A549 (cell line): ENCODE data around the gene GTPBP3. TPM values are rescaled to one million over a fixed set of nuclear protein-coding genes. Genes with fewer than 3 reads are reported as not detected.

Source experiments
- ATAC-seq, 2 experiments: fragments of 200-7000 bp in 1 of 2; fragments of >200 bp in 1 of 2; cut with Nextera tagmentation in 1 of 2; cut with Tn5 transposase in 1 of 2; 3 replicates each; pipeline versions ENCODE4 v1.8.0 to v1.9.1; 2018 to 2020; ENCODE audit warnings: mild to moderate bottlenecking in 1 of 2, moderate library complexity in 1 of 2
- CTCF ChIA-PET: fragments of 300-600 bp; sonication (Branson Sonifier 250); formaldehyde crosslinking; extraction: SDS; loops from one replicate; lab custom pipeline; 2021; ENCODE audit warnings: antibody characterized with exemption, inconsistent platforms; lab: Yijun Ruan, JAX
- POLR2A ChIA-PET: fragments of 350-600 bp; formaldehyde crosslinking; extraction: SDS; loops from one replicate; lab custom pipeline; 2021; ENCODE audit warnings: antibody characterized with exemption, inconsistent platforms; lab: Yijun Ruan, JAX
- DNase-seq, 2 experiments: peaks; one replicate each; pipeline versions ENCODE4 v3.0.0 to v3.0.0-alpha.2; 2011 to 2016; ENCODE audit warnings: low read depth in 1 of 2, low spot score in 1 of 2
- FAIRE-seq: peaks from 2 replicates; lab custom pipeline; 2011; peaks lifted over from hg19 to GRCh38; lab: Jason Lieb, UNC
- H3K27ac ChIP-seq, 2 experiments: fragments of >200 bp; sonication (Bioruptor Twin); formaldehyde crosslinking; 3 replicates each; pipeline ENCODE4 v1.5.1; 2016 to 2017
- H3K4me1 ChIP-seq: fragments of >200 bp; sonication (Bioruptor Twin); formaldehyde crosslinking; 3 replicates; pipeline ENCODE4 v1.6.1; 2016
- H3K4me2 ChIP-seq: fragments of >200 bp; sonication (Bioruptor Twin); formaldehyde crosslinking; 3 replicates; pipeline ENCODE4 v1.6.1; 2016
- H3K4me3 ChIP-seq: fragments of >200 bp; sonication (Bioruptor Twin); formaldehyde crosslinking; 3 replicates; pipeline ENCODE4 v1.5.1; 2016
- H3K9me3 ChIP-seq: fragments of >200 bp; sonication (Bioruptor Twin); formaldehyde crosslinking; 3 replicates; pipeline ENCODE4 v1.6.1; 2016
- BCL3 ChIP-seq: fragments of >200 bp; sonication (Bioruptor Twin); formaldehyde crosslinking; IDR thresholded peaks from 3 replicates; pipeline ENCODE4 v1.6.1; 2016
- BHLHE40 ChIP-seq: IDR thresholded peaks from 2 replicates; pipeline ENCODE4 v1.6.1; 2012; ENCODE audit warnings: low read depth, low read length, inconsistent platforms
- CBX2 ChIP-seq: fragments of 200-600 bp; sonication (generic); IDR thresholded peaks from 2 replicates; pipeline ENCODE4 v1.6.1; 2016; ENCODE audit warnings: low read depth, mild to moderate bottlenecking, borderline replicate concordance
- EHMT2 ChIP-seq: fragments of 200-600 bp; sonication (generic); IDR thresholded peaks from 2 replicates; pipeline ENCODE4 v1.6.1; 2016; ENCODE audit warnings: antibody characterized with exemption, low read depth, mild to moderate bottlenecking, moderate library complexity
- ELK1 ChIP-seq: fragments of 150-350 bp; IDR thresholded peaks from 2 replicates; pipeline ENCODE4 v1.6.1; 2014; ENCODE audit warnings: low read depth, mild to moderate bottlenecking, low read length
- EP300 ChIP-seq, 2 experiments: fragments of >200 bp; sonication (Bioruptor Twin); formaldehyde crosslinking; IDR thresholded peaks; 2 replicates in 1 of 2; 3 replicates in 1 of 2; pipeline ENCODE4 v1.6.1; 2016 to 2017
- ESRRA ChIP-seq: fragments of 150-350 bp; IDR thresholded peaks from 2 replicates; pipeline ENCODE4 v1.6.1; 2014; ENCODE audit warnings: mild to moderate bottlenecking, low read length, borderline replicate concordance
- FOXS1 ChIP-seq: fragments of 250-450 bp; sonication (Bioruptor Pico); IDR thresholded peaks from 2 replicates; pipeline ENCODE4 v1.5.0; 2020; ENCODE audit warnings: mild to moderate bottlenecking, moderate library complexity
- HES2 ChIP-seq: fragments of >200 bp; sonication (Bioruptor Twin); formaldehyde crosslinking; IDR thresholded peaks from 2 replicates; pipeline ENCODE4 v1.6.1; 2016
- HEYL ChIP-seq: fragments of 250-450 bp; sonication (Bioruptor Pico); IDR thresholded peaks from 2 replicates; pipeline ENCODE4 v1.8.0; 2021; ENCODE audit warnings: mild to moderate bottlenecking, moderate library complexity
- HOXA7 ChIP-seq: fragments of 250-450 bp; sonication (Bioruptor Pico); IDR thresholded peaks from 2 replicates; pipeline ENCODE4 v1.5.0; 2020; ENCODE audit warnings: mild to moderate bottlenecking, moderate library complexity
- HOXB13 ChIP-seq: fragments of 250-450 bp; sonication (Bioruptor Pico); IDR thresholded peaks from 2 replicates; pipeline ENCODE4 v1.5.0; 2020; ENCODE audit warnings: low read depth, mild to moderate bottlenecking, moderate library complexity
- HOXB5 ChIP-seq: fragments of 250-450 bp; sonication (Bioruptor Pico); IDR thresholded peaks from 2 replicates; pipeline ENCODE4 v1.5.0; 2020; ENCODE audit warnings: mild to moderate bottlenecking, moderate library complexity
- JUN ChIP-seq, 2 experiments: fragments of >200 bp; sonication (Bioruptor Twin); formaldehyde crosslinking; IDR thresholded peaks; 2 replicates in 1 of 2; 3 replicates in 1 of 2; pipeline ENCODE4 v1.6.1; 2016 to 2017
- KDM1A ChIP-seq: fragments of 200-600 bp; sonication (generic); IDR thresholded peaks from 2 replicates; pipeline ENCODE4 v1.6.1; 2016; ENCODE audit warnings: low read depth, mild to moderate bottlenecking
- MAX ChIP-seq: IDR thresholded peaks from 2 replicates; pipeline ENCODE4 v1.6.1; 2012
- MAZ ChIP-seq: fragments of 150-350 bp; IDR thresholded peaks from 2 replicates; pipeline ENCODE4 v1.6.1; 2014; ENCODE audit warnings: antibody characterized with exemption, low read depth, low read length, borderline replicate concordance
- MYC ChIP-seq: IDR thresholded peaks from 2 replicates; pipeline ENCODE4 v1.6.1; 2012; ENCODE audit warnings: mild to moderate bottlenecking, inconsistent platforms, low read length, improper control_type of control experiment, borderline replicate concordance
- NPAS2 ChIP-seq: fragments of 250-450 bp; sonication (Bioruptor Pico); IDR thresholded peaks from 2 replicates; pipeline ENCODE4 v1.8.0; 2022; ENCODE audit warnings: mild to moderate bottlenecking, moderate library complexity, borderline replicate concordance
- PHF8 ChIP-seq: fragments of 200-600 bp; sonication (generic); IDR thresholded peaks from 2 replicates; pipeline ENCODE4 v1.6.1; 2016; ENCODE audit warnings: low read depth, mild to moderate bottlenecking, antibody characterized with exemption, moderate library complexity, borderline replicate concordance
- POLR2A ChIP-seq: IDR thresholded peaks from 2 replicates; pipeline ENCODE4 v1.6.1; 2012; ENCODE audit warnings: mild to moderate bottlenecking, low read length
- POLR2AphosphoS2 ChIP-seq: conservative IDR thresholded peaks from 2 replicates; pipeline ENCODE4 v1.6.1; 2012; ENCODE audit warnings: low read length, improper control_type of control experiment, inconsistent platforms
- RAD21 ChIP-seq, 2 experiments: fragments of >200 bp in 1 of 2; sonication (Bioruptor Twin) in 1 of 2; formaldehyde crosslinking in 1 of 2; IDR thresholded peaks in 1 of 2; conservative IDR thresholded peaks in 1 of 2; 2 replicates in 1 of 2; 3 replicates in 1 of 2; pipeline ENCODE4 v1.6.1; 2012 to 2018; ENCODE audit warnings: inconsistent platforms in 1 of 2
- RARB ChIP-seq: fragments of 250-450 bp; sonication (Bioruptor Pico); IDR thresholded peaks from 2 replicates; pipeline ENCODE4 v1.8.0; 2021; ENCODE audit warnings: mild to moderate bottlenecking, moderate library complexity
- RNF2 ChIP-seq: fragments of 200-600 bp; sonication (generic); IDR thresholded peaks from 2 replicates; pipeline ENCODE4 v1.6.1; 2016; ENCODE audit warnings: low read depth, mild to moderate bottlenecking, antibody characterized with exemption, moderate library complexity, borderline replicate concordance
- SMC3 ChIP-seq: fragments of >200 bp; sonication (Bioruptor Twin); formaldehyde crosslinking; IDR thresholded peaks from 3 replicates; pipeline ENCODE4 v1.6.1; 2018; ENCODE audit warnings: inconsistent platforms
- SREBF2 ChIP-seq: fragments of 450-650 bp; IDR thresholded peaks from 2 replicates; pipeline ENCODE4 v1.6.1; 2014; ENCODE audit warnings: mild to moderate bottlenecking, moderate library complexity
- ZC3H11A ChIP-seq: fragments of 450-650 bp; IDR thresholded peaks from 2 replicates; pipeline ENCODE4 v1.6.1; 2014; ENCODE audit warnings: antibody characterized with exemption, mild to moderate bottlenecking
- ZNF302 ChIP-seq: fragments of 250-450 bp; sonication (Bioruptor Pico); IDR thresholded peaks from 2 replicates; pipeline ENCODE4 v1.9.0; 2021; ENCODE audit warnings: inconsistent platforms, mild to moderate bottlenecking, moderate library complexity
- ZSCAN20 ChIP-seq: fragments of 250-450 bp; sonication (Bioruptor Pico); IDR thresholded peaks from 2 replicates; pipeline ENCODE4 v1.8.0; 2022; ENCODE audit warnings: mild to moderate bottlenecking, moderate library complexity
- WGBS: methylation state at CpG from one replicate; pipeline ENCODE4 v1.1.6; 2017; ENCODE audit errors: missing lambda C conversion rate; 5-methylcytosine and 5-hydroxymethylcytosine counted together
- polyA plus RNA-seq, 4 experiments: library from polyadenylated mRNA; depleted of rRNA in 3 of 4; stranded (reverse); fragments of >200 nt; fragmentation: RNase III in 1 of 4; extraction: RNeasy Plus Mini Kit Qiagen cat#74134 plus additional on column Dnase treatment in 1 of 4; gene quantifications; 2 replicates in 3 of 4; 3 replicates in 1 of 4; pipeline ENCODE4 v1.2.3, GENCODE V29; 2011 to 2017
- TF ChIP-seq, protein P1 (sequence below): IDR thresholded peaks from 2 replicates; pipeline ENCODE4 v1.6.1; 2012
- TF ChIP-seq, protein P2 (sequence below): fragments of >200 bp; sonication (Bioruptor Twin); formaldehyde crosslinking; IDR thresholded peaks from 3 replicates; pipeline ENCODE4 v1.5.1; 2016
- TF ChIP-seq, protein P3 (sequence below): IDR thresholded peaks from 2 replicates; pipeline ENCODE4 v1.6.1; 2012; ENCODE audit warnings: low read depth, borderline replicate concordance

Gene GTPBP3
- polyA plus RNA-seq, 2 of the 4 experiments (the other 2 are of a cell fraction), result 10.6 to 19.3 TPM

GRCh38 chr19:17292301-17293074, 44.9 kb upstream of the GTPBP3 start:
- Histone ChIP-seq H3K27ac (peak overlapping the region; percentile 87 to 89), H3K9me3 (no peaks in the 10 kb centered on the region), H3K4me3 (peak overlapping the region; percentile 67), H3K4me2 (peak overlapping the region; percentile 91), H3K4me1 (peaks cover 23% of the 10 kb centered on the region; the same call in 2 of the 3 replicates)
- DNase-seq (peak; percentile 92 to 94), ATAC-seq (peak; percentile 93 to 94), FAIRE-seq (no peak)
- CTCF ChIA-PET, result interaction anchor here (0.5 to 9.0 kb wide), 22 partner anchors 8 to 472 kb away, joined by 3 to 98 read pairs (median 4); partner anchors contain the start of genes ABHD8, ANKLE1, DDA1 and MRPL34
- 0% methylated on average over 3 of the region's 46 CpGs for WGBS
- POLR2A ChIA-PET, result interaction anchor here (0.5 to 1.4 kb wide), 8 partner anchors 12 to 209 kb away, joined by 3 to 15 read pairs (median 4); partner anchors contain the start of genes BABAM1, MRPL34 and USE1
- TF ChIP-seq HOXB5 (CRISPR knock-in tag) (no peak), NPAS2 (CRISPR knock-in tag) (no peak), KDM1A (no peak), HEYL (CRISPR knock-in tag) (no peak), ELK1 (no peak), BCL3 (0 out of 3 replicates have a peak, but pooled peaks have one; percentile 47), SREBF2 (no peak), POLR2AphosphoS2 (no peak), POLR2A (peak; percentile 59), RAD21 (conservative IDR thresholded peaks at IDR 0.05 in 1 of 2, IDR thresholded peaks at IDR 0.05 in 1 of 2) (peak; percentile 64 to 82), MAZ (0 out of 2 replicates have a peak, but pooled peaks have one; percentile 11), ZSCAN20 (CRISPR knock-in tag) (no peak), EHMT2 (no peak), JUN (IDR thresholded peaks at IDR 0.05) (peak in 1 of 2 experiments; percentile 77; a peak in 2 of 5 replicates), BHLHE40 (no peak), MAX (peak; percentile 95), CBX2 (no peak), MYC (peak; percentile 19; the same call in 1 of the 2 replicates), HOXA7 (no peak), RARB (no peak), ZC3H11A (no peak), FOXS1 (CRISPR knock-in tag) (no peak), ZNF302 (no peak), PHF8 (peak; percentile 47; the same call in 1 of the 2 replicates), SMC3 (peak; percentile 47; the same call in 2 of the 3 replicates), RNF2 (no peak), HOXB13 (CRISPR knock-in tag) (no peak), EP300 (IDR thresholded peaks at IDR 0.05) (no peak), HES2 (no peak), ESRRA (no peak)
- TF ChIP-seq, protein P1, sequence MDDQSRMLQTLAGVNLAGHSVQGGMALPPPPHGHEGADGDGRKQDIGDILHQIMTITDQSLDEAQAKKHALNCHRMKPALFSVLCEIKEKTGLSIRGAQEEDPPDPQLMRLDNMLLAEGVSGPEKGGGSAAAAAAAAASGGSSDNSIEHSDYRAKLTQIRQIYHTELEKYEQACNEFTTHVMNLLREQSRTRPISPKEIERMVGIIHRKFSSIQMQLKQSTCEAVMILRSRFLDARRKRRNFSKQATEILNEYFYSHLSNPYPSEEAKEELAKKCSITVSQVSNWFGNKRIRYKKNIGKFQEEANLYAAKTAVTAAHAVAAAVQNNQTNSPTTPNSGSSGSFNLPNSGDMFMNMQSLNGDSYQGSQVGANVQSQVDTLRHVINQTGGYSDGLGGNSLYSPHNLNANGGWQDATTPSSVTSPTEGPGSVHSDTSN, result no peak
- TF ChIP-seq, protein P2, sequence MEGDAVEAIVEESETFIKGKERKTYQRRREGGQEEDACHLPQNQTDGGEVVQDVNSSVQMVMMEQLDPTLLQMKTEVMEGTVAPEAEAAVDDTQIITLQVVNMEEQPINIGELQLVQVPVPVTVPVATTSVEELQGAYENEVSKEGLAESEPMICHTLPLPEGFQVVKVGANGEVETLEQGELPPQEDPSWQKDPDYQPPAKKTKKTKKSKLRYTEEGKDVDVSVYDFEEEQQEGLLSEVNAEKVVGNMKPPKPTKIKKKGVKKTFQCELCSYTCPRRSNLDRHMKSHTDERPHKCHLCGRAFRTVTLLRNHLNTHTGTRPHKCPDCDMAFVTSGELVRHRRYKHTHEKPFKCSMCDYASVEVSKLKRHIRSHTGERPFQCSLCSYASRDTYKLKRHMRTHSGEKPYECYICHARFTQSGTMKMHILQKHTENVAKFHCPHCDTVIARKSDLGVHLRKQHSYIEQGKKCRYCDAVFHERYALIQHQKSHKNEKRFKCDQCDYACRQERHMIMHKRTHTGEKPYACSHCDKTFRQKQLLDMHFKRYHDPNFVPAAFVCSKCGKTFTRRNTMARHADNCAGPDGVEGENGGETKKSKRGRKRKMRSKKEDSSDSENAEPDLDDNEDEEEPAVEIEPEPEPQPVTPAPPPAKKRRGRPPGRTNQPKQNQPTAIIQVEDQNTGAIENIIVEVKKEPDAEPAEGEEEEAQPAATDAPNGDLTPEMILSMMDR, result peak; percentile 55
- TF ChIP-seq, protein P3, sequence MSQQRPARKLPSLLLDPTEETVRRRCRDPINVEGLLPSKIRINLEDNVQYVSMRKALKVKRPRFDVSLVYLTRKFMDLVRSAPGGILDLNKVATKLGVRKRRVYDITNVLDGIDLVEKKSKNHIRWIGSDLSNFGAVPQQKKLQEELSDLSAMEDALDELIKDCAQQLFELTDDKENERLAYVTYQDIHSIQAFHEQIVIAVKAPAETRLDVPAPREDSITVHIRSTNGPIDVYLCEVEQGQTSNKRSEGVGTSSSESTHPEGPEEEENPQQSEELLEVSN, result peak; percentile 78; the same call in 1 of the 2 replicates
